Mesenchymal stem cell (in vitro differentiated cells and primary cell): Measurements from ENCODE around the gene C22orf39.

ENCODE experiments used
- DNase-seq: peaks from one replicate; pipeline ENCODE4 v3.0.0-alpha.2; 2013
- H2AFZ ChIP-seq: one replicate; pipeline ENCODE4 v1.6.1; 2013; ENCODE audit warnings: low read depth, mild to moderate bottlenecking, control low read depth, inconsistent platforms, low read length, moderate library complexity
- H2AK5ac ChIP-seq: 2 replicates; pipeline ENCODE4 v1.6.1; 2013; ENCODE audit warnings: low read length, moderate library complexity, mild to moderate bottlenecking, inconsistent platforms; ENCODE audit not compliant: severe bottlenecking
- H2BK120ac ChIP-seq: one replicate; pipeline ENCODE4 v1.6.1; 2013; ENCODE audit warnings: low read depth, mild to moderate bottlenecking, inconsistent platforms, low read length, moderate library complexity
- H2BK12ac ChIP-seq, 2 experiments: one replicate each; pipeline ENCODE4 v1.6.1; 2013; ENCODE audit warnings: inconsistent platforms in 2 of 2, low read length in 2 of 2, mild to moderate bottlenecking in 2 of 2, moderate library complexity in 2 of 2, control low read depth in 1 of 2
- H2BK15ac ChIP-seq: one replicate; pipeline ENCODE4 v1.6.1; 2013; ENCODE audit warnings: mild to moderate bottlenecking, low read depth, inconsistent platforms; ENCODE audit not compliant: poor library complexity, severe bottlenecking
- H2BK5ac ChIP-seq: 2 replicates; pipeline ENCODE4 v1.6.1; 2013; ENCODE audit warnings: low read depth, mild to moderate bottlenecking, low read length, control low read depth, inconsistent platforms; ENCODE audit not compliant: poor library complexity, severe bottlenecking
- H3K14ac ChIP-seq, 2 experiments: one replicate each; pipeline ENCODE4 v1.6.1; 2013; ENCODE audit warnings: inconsistent platforms in 2 of 2, low read length in 2 of 2, control low read depth in 1 of 2, mild to moderate bottlenecking in 1 of 2, moderate library complexity in 1 of 2
- H3K18ac ChIP-seq, 2 experiments: one replicate each; pipeline ENCODE4 v1.6.1; 2013; ENCODE audit warnings: inconsistent platforms in 2 of 2, low read length in 2 of 2, control low read depth in 1 of 2, low read depth in 1 of 2, mild to moderate bottlenecking in 1 of 2
- H3K23ac ChIP-seq, 2 experiments: one replicate each; pipeline ENCODE4 v1.6.1; 2013; ENCODE audit warnings: inconsistent platforms in 2 of 2, low read length in 2 of 2, mild to moderate bottlenecking in 2 of 2, moderate library complexity in 2 of 2, control low read depth in 1 of 2
- H3K27ac ChIP-seq: 2 replicates; pipeline ENCODE4 v1.5.1; 2013; ENCODE audit warnings: mild to moderate bottlenecking, moderate library complexity, low read length, control low read depth, inconsistent platforms; ENCODE audit not compliant: poor library complexity, severe bottlenecking
- H3K27me3 ChIP-seq, 2 experiments: 2 replicates each; pipeline versions ENCODE4 v1.6.1 to v1.7.0; 2013; ENCODE audit warnings: low read length in 2 of 2, mild to moderate bottlenecking in 2 of 2, moderate library complexity in 2 of 2, control low read depth in 1 of 2, inconsistent platforms in 1 of 2; ENCODE audit not compliant: control insufficient read depth in 1 of 2, insufficient read depth in 1 of 2
- H3K36me3 ChIP-seq, 2 experiments: 2 replicates each; pipeline versions ENCODE4 v1.6.1 to v1.7.0; 2013; ENCODE audit warnings: low read length in 2 of 2, control low read depth in 1 of 2, inconsistent platforms in 1 of 2, low read depth in 1 of 2, mild to moderate bottlenecking in 1 of 2; ENCODE audit not compliant: insufficient read depth in 2 of 2, control insufficient read depth in 1 of 2
- H3K4ac ChIP-seq, 2 experiments: one replicate each; pipeline ENCODE4 v1.6.1; 2013; ENCODE audit warnings: inconsistent platforms in 2 of 2, low read length in 2 of 2, mild to moderate bottlenecking in 2 of 2, moderate library complexity in 2 of 2, control low read depth in 1 of 2, low read depth in 1 of 2
- H3K4me1 ChIP-seq: 2 replicates; pipeline ENCODE4 v1.6.1; 2013; ENCODE audit warnings: low read depth, low read length, control low read depth; ENCODE audit not compliant: control insufficient read depth, insufficient read depth
- H3K4me2 ChIP-seq: 2 replicates; pipeline ENCODE4 v1.6.1; 2013; ENCODE audit warnings: low read length, mild to moderate bottlenecking, inconsistent platforms; ENCODE audit not compliant: poor library complexity, severe bottlenecking
- H3K4me3 ChIP-seq, 2 experiments: 2 replicates each; pipeline versions ENCODE4 v1.5.1 to v1.7.0; 2013; ENCODE audit warnings: low read length in 2 of 2, mild to moderate bottlenecking in 2 of 2, control low read depth in 1 of 2, low read depth in 1 of 2; ENCODE audit not compliant: insufficient read depth in 1 of 2
- H3K79me1 ChIP-seq: replicated peaks from 2 replicates; pipeline ENCODE4 v1.6.1; 2013; ENCODE audit warnings: mild to moderate bottlenecking, control low read depth, low read length, inconsistent platforms; ENCODE audit not compliant: poor library complexity, severe bottlenecking
- H3K9ac ChIP-seq: 2 replicates; pipeline ENCODE4 v1.7.0; 2013; ENCODE audit warnings: mild to moderate bottlenecking, low read length, moderate library complexity
- H3K9me3 ChIP-seq: 2 replicates; pipeline ENCODE4 v1.7.0; 2013; ENCODE audit warnings: mild to moderate bottlenecking, low read length; ENCODE audit not compliant: control insufficient read depth
- H4K8ac ChIP-seq: one replicate; pipeline ENCODE4 v1.6.1; 2013; ENCODE audit warnings: inconsistent platforms, mild to moderate bottlenecking, low read length, moderate library complexity
- H4K91ac ChIP-seq: one replicate; pipeline ENCODE4 v1.6.1; 2013; ENCODE audit warnings: mild to moderate bottlenecking, low read length, inconsistent platforms
- WGBS: methylation state at CpG from one replicate; pipeline ENCODE4 v1.1.7; 2013; ENCODE audit warnings: mixed read lengths; 5-methylcytosine and 5-hydroxymethylcytosine counted together

Gene C22orf39

GRCh38 chr22:19407649-19408606 is 39.6 kb downstream of the C22orf39 start:
- peaks cover 33 to 65% of the 10 kb centered on the region in 2 experiments for H3K36me3 ChIP-seq
- no peak overlapping the region for H3K4ac ChIP-seq
- 96% methylated on average over 15 of the region's 16 CpGs for WGBS
- no peak for DNase-seq
- H3K4me3 ChIP-seq, result no peak overlapping the region
- H2BK12ac ChIP-seq, result no peak overlapping the region
- no peak overlapping the region for H2AK5ac ChIP-seq
- H4K91ac ChIP-seq, result no peak overlapping the region
- no peak overlapping the region for H2BK15ac ChIP-seq
- H3K23ac ChIP-seq, result no peak overlapping the region
- H2BK5ac ChIP-seq, result no peak overlapping the region
- H3K4me2 ChIP-seq, result no peak overlapping the region
- no peak overlapping the region for H3K18ac ChIP-seq
- H3K27me3 ChIP-seq, result no peaks in the 10 kb centered on the region
- H3K79me1 ChIP-seq, result peaks cover 51% of the 10 kb centered on the region
- H3K14ac ChIP-seq, result no peak overlapping the region
- no peak overlapping the region for H3K9ac ChIP-seq
- H2BK120ac ChIP-seq, result no peak overlapping the region
- no peaks in the 10 kb centered on the region for H3K9me3 ChIP-seq
- H3K27ac ChIP-seq, result no peak overlapping the region
- peaks cover 4% of the 10 kb centered on the region for H3K4me1 ChIP-seq
- H2AFZ ChIP-seq, result no peak overlapping the region
- no peak overlapping the region for H4K8ac ChIP-seq

GRCh38 chr22:19406846-19407245 is 40.7 kb downstream of the C22orf39 start:
- Histone ChIP-seq H4K8ac (no peak overlapping the region), H3K27me3 (no peaks in the 10 kb centered on the region), H3K4ac (no peak overlapping the region), H2BK5ac (no peak overlapping the region), H3K9me3 (no peaks in the 10 kb centered on the region), H3K36me3 (peaks cover 34 to 69% of the 10 kb centered on the region in 2 experiments), H3K79me1 (peaks cover 44% of the 10 kb centered on the region), H2BK15ac (no peak overlapping the region), H2AFZ (no peak overlapping the region), H3K9ac (no peak overlapping the region), H4K91ac (no peak overlapping the region), H3K4me1 (peaks cover 4% of the 10 kb centered on the region), H2BK120ac (no peak overlapping the region), H3K4me2 (no peak overlapping the region), H2AK5ac (no peak overlapping the region), H3K27ac (no peak overlapping the region), H3K4me3 (no peak overlapping the region), H3K14ac (no peak overlapping the region), H2BK12ac (no peak overlapping the region), H3K18ac (no peak overlapping the region), H3K23ac (no peak overlapping the region)
- WGBS, result 100% methylated on average over 3 of the region's 4 CpGs
- no peak for DNase-seq

GRCh38 chr22:19406281-19406811 is 41.2 kb downstream of the C22orf39 start:
- H4K8ac ChIP-seq, result no peak overlapping the region
- peaks cover 44% of the 10 kb centered on the region for H3K79me1 ChIP-seq
- H3K4me1 ChIP-seq, result peaks cover 4% of the 10 kb centered on the region
- H2BK12ac ChIP-seq, result no peak overlapping the region
- H3K9me3 ChIP-seq, result no peaks in the 10 kb centered on the region
- WGBS, result 99% methylated on average over 3 of the region's 3 CpGs
- H2BK5ac ChIP-seq, result no peak overlapping the region
- DNase-seq, result no peak
- H2AFZ ChIP-seq, result no peak overlapping the region
- H2BK15ac ChIP-seq, result no peak overlapping the region
- H3K4me2 ChIP-seq, result no peak overlapping the region
- no peak overlapping the region for H3K27ac ChIP-seq
- H3K4me3 ChIP-seq, result no peak overlapping the region
- no peak overlapping the region for H2AK5ac ChIP-seq
- no peak overlapping the region for H2BK120ac ChIP-seq
- H3K4ac ChIP-seq, result no peak overlapping the region
- no peak overlapping the region for H3K9ac ChIP-seq
- no peak overlapping the region for H3K18ac ChIP-seq
- no peak overlapping the region for H3K14ac ChIP-seq
- no peak overlapping the region for H3K23ac ChIP-seq
- H3K27me3 ChIP-seq, result no peaks in the 10 kb centered on the region
- H4K91ac ChIP-seq, result no peak overlapping the region
- peaks cover 35 to 70% of the 10 kb centered on the region in 2 experiments for H3K36me3 ChIP-seq

- H2AK5ac ChIP-seq, result no peak overlapping the region
- H3K4me3 ChIP-seq, result no peak overlapping the region
- H3K9me3 ChIP-seq, result no peaks in the 10 kb centered on the region
- no peak overlapping the region for H2BK120ac ChIP-seq
- no peak overlapping the region for H3K9ac ChIP-seq
- H3K4me2 ChIP-seq, result no peak overlapping the region
- no peak overlapping the region for H4K91ac ChIP-seq
- no peak overlapping the region for H3K4ac ChIP-seq
- H3K23ac ChIP-seq, result no peak overlapping the region
- no peak overlapping the region for H2AFZ ChIP-seq
- 99% methylated on average over 8 of the region's 8 CpGs for WGBS
- H3K14ac ChIP-seq, result no peak overlapping the region
- H4K8ac ChIP-seq, result no peak overlapping the region
- no peaks in the 10 kb centered on the region for H3K4me1 ChIP-seq
- no peak overlapping the region for H2BK15ac ChIP-seq
- H3K36me3 ChIP-seq, result peaks cover 41 to 77% of the 10 kb centered on the region in 2 experiments
- no peak overlapping the region for H2BK5ac ChIP-seq
- H2BK12ac ChIP-seq, result no peak overlapping the region
- no peaks in the 10 kb centered on the region for H3K27me3 ChIP-seq
- H3K27ac ChIP-seq, result no peak overlapping the region
- peaks cover 40% of the 10 kb centered on the region for H3K79me1 ChIP-seq
- no peak for DNase-seq
- no peak overlapping the region for H3K18ac ChIP-seq
Measured at GRCh38 chr22:19405652-19406051, 41.9 kb downstream of the C22orf39 start.
